OCI-LY7 (cell line): ENCODE data around the gene SCRN2. TPM values are rescaled to one million over a fixed set of nuclear protein-coding genes. Genes with fewer than 3 reads are reported as not detected.

Experiments used
- BruUV-seq: library from RNA; stranded (reverse); fragments of 400-500 nt; replicated peaks from 2 replicates; lab custom pipeline; 2021; lab: Mats Ljungman, UMichigan
- CTCF ChIA-PET: fragments of 300-600 bp; sonication (Branson Sonifier 250); formaldehyde crosslinking; loops from one replicate; lab custom pipeline; 2022; ENCODE audit warnings: antibody characterized with exemption; ENCODE audit not compliant: unreplicated experiment; lab: Charles Lee
- POLR2A ChIA-PET: fragments of 300-600 bp; sonication (Branson Sonifier 250); formaldehyde crosslinking; loops from one replicate; lab custom pipeline; 2022; ENCODE audit warnings: antibody characterized with exemption; lab: Charles Lee
- DNase-seq: peaks from one replicate; pipeline ENCODE4 v3.0.0-alpha.2; 2015; ENCODE audit warnings: low spot score
- H2AFZ ChIP-seq: fragments of 200-600 bp; sonication (generic), shearing (Covaris generic); 2 replicates; pipeline ENCODE4 v1.6.1; 2014; ENCODE audit warnings: mild to moderate bottlenecking, antibody characterized with exemption, low read length, moderate library complexity
- H3K27ac ChIP-seq: fragments of 200-600 bp; sonication (generic); 2 replicates; pipeline ENCODE4 v1.5.1; 2014; ENCODE audit warnings: mixed run types, low read depth, mild to moderate bottlenecking, moderate library complexity, low read length, inconsistent platforms; ENCODE audit not compliant: poor library complexity, severe bottlenecking
- H3K36me3 ChIP-seq: fragments of 200-600 bp; sonication (generic); 2 replicates; pipeline ENCODE4 v1.6.1; 2014; ENCODE audit warnings: mild to moderate bottlenecking, antibody characterized with exemption, low read length, moderate library complexity, mixed read lengths; ENCODE audit not compliant: insufficient read depth
- H3K4me1 ChIP-seq: fragments of 200-600 bp; sonication (generic); 2 replicates; pipeline ENCODE4 v1.5.1; 2014; ENCODE audit warnings: mild to moderate bottlenecking, low read length; ENCODE audit not compliant: insufficient read depth, poor library complexity, severe bottlenecking
- H3K4me2 ChIP-seq: fragments of 200-600 bp; sonication (generic); 2 replicates; pipeline ENCODE4 v1.6.1; 2014; ENCODE audit warnings: mild to moderate bottlenecking, low read length
- H3K4me3 ChIP-seq: fragments of 200-600 bp; sonication (generic); 2 replicates; pipeline ENCODE4 v1.5.1; 2014; ENCODE audit warnings: mild to moderate bottlenecking, low read depth, low read length; ENCODE audit not compliant: poor library complexity, severe bottlenecking
- H3K79me2 ChIP-seq: fragments of 200-600 bp; sonication (generic); 2 replicates; pipeline ENCODE4 v1.6.1; 2016; ENCODE audit warnings: low read depth, mild to moderate bottlenecking, low read length, moderate library complexity, mixed read lengths; ENCODE audit not compliant: insufficient read depth
- H3K9me2 ChIP-seq: fragments of 200-600 bp; sonication (generic); 2 replicates; pipeline ENCODE4 v1.6.1; 2016; ENCODE audit warnings: mild to moderate bottlenecking, low read length, mixed read lengths; ENCODE audit not compliant: insufficient read depth
- H3K9me3 ChIP-seq: fragments of 200-600 bp; sonication (generic); 2 replicates; pipeline ENCODE4 v1.6.1; 2014; ENCODE audit warnings: mild to moderate bottlenecking, mixed run types, low read length, mixed read lengths
- H4K20me1 ChIP-seq: fragments of 200-600 bp; sonication (generic); 2 replicates; pipeline ENCODE4 v1.6.1; 2014; ENCODE audit warnings: mild to moderate bottlenecking, antibody characterized with exemption, low read length, moderate library complexity, mixed read lengths; ENCODE audit not compliant: insufficient read depth
- CTCF ChIP-seq: fragments of 200-600 bp; sonication (generic); conservative IDR thresholded peaks from 2 replicates; pipeline ENCODE4 v1.5.1; 2014; ENCODE audit warnings: mild to moderate bottlenecking, antibody characterized with exemption, low read length, moderate library complexity, mixed read lengths
- EZH2phosphoT487 ChIP-seq: fragments of 200-600 bp; sonication (generic); IDR thresholded peaks from 2 replicates; pipeline ENCODE4 v1.6.1; 2018; ENCODE audit warnings: low read depth, borderline replicate concordance, mild to moderate bottlenecking, mixed run types, antibody characterized with exemption, low read length, moderate library complexity, mixed read lengths
- intact Hi-C: fragments of 100-400 bp; cut with micrococcal nuclease; formaldehyde crosslinking; loops from one replicate; pipeline ENCODE4 v1.10.0; 2022; ENCODE audit not compliant: unreplicated experiment
- total RNA-seq, 2 experiments: library from RNA; depleted of rRNA in 1 of 2; stranded (reverse); fragments of >200 nt in 1 of 2; shearing (Covaris generic) in 1 of 2; gene quantifications; 2 replicates each; pipeline ENCODE4 v1.2.3, GENCODE V29; 2014 to 2022

SCRN2 gene
- total RNA-seq, 2 experiments from 2014 or later: 37.3 to 42.9 TPM

GRCh38 chr17:47851764-47852112 is 10.7 kb upstream of the SCRN2 start:
- no peaks in the 10 kb centered on the region for H3K4me1 ChIP-seq
- ChIA-PET POLR2A (no interaction called here), CTCF (no interaction called here)
- TF ChIP-seq EZH2phosphoT487 (no peak), CTCF (no peak)
- no peak overlapping the region for H2AFZ ChIP-seq
- no TSS peak for BruUV-seq
- H4K20me1 ChIP-seq: no peaks in the 10 kb centered on the region
- H3K27ac ChIP-seq: no peak overlapping the region
- no peaks in the 10 kb centered on the region for H3K36me3 ChIP-seq
- H3K4me2 ChIP-seq: no peak overlapping the region
- H3K9me3 ChIP-seq: no peaks in the 10 kb centered on the region
- DNase-seq: no peak
- intact Hi-C loops: no loop called here
- no peak overlapping the region for H3K4me3 ChIP-seq
- no peaks in the 10 kb centered on the region for H3K9me2 ChIP-seq
- no peaks in the 10 kb centered on the region for H3K79me2 ChIP-seq

GRCh38 chr17:47850692-47851573 is 9.9 kb upstream of the SCRN2 start, which contains the start of gene SP6:
Gene SP6 (minus strand): TSS chr17:47851163. CDS start chr17:47848429, 2,734 bp downstream.
- Histone ChIP-seq H3K79me2 (no peaks in the 10 kb centered on the region), H3K4me1 (no peaks in the 10 kb centered on the region), H4K20me1 (no peaks in the 10 kb centered on the region), H3K27ac (no peak within 1 kb of the TSS), H3K36me3 (no peaks in the 10 kb centered on the region), H2AFZ (no peak within 1 kb of the TSS), H3K9me3 (no peaks in the 10 kb centered on the region), H3K4me3 (no peak within 1 kb of the TSS), H3K9me2 (no peaks in the 10 kb centered on the region), H3K4me2 (no peak within 1 kb of the TSS)
- intact Hi-C loops: no loop called here
- no peak for DNase-seq
- ChIA-PET CTCF (no interaction called here), POLR2A (no interaction called here)
- BruUV-seq: no TSS peak
- no peak for TF ChIP-seq EZH2phosphoT487
- TF ChIP-seq CTCF: no peak

- Histone ChIP-seq H2AFZ (no peak overlapping the region), H3K79me2 (no peaks in the 10 kb centered on the region), H4K20me1 (no peaks in the 10 kb centered on the region), H3K4me2 (no peak overlapping the region), H3K9me3 (no peaks in the 10 kb centered on the region), H3K4me1 (no peaks in the 10 kb centered on the region), H3K4me3 (no peak overlapping the region), H3K9me2 (no peaks in the 10 kb centered on the region), H3K27ac (no peak overlapping the region), H3K36me3 (no peaks in the 10 kb centered on the region)
- DNase-seq: no peak
- no peak for TF ChIP-seq CTCF
- no peak for TF ChIP-seq EZH2phosphoT487
- no TSS peak for BruUV-seq
- ChIA-PET CTCF (no interaction called here), POLR2A (no interaction called here)
- intact Hi-C loops: no loop called here
Measured at GRCh38 chr17:47850373-47850691, 9.3 kb upstream of the SCRN2 start.
